ENCODE results near the gene NACA2. TPM values are rescaled to one million over a fixed set of nuclear protein-coding genes. Genes with fewer than 3 reads are reported as not detected.
"Not testable (repeated sequence)": the region's sequence is repeated elsewhere in the genome, so short reads cannot be mapped to it uniquely, and the experiment has no call there.

Gene NACA2
- total RNA-seq, 1 experiment from 2014 or later, result not detected

DNA sequence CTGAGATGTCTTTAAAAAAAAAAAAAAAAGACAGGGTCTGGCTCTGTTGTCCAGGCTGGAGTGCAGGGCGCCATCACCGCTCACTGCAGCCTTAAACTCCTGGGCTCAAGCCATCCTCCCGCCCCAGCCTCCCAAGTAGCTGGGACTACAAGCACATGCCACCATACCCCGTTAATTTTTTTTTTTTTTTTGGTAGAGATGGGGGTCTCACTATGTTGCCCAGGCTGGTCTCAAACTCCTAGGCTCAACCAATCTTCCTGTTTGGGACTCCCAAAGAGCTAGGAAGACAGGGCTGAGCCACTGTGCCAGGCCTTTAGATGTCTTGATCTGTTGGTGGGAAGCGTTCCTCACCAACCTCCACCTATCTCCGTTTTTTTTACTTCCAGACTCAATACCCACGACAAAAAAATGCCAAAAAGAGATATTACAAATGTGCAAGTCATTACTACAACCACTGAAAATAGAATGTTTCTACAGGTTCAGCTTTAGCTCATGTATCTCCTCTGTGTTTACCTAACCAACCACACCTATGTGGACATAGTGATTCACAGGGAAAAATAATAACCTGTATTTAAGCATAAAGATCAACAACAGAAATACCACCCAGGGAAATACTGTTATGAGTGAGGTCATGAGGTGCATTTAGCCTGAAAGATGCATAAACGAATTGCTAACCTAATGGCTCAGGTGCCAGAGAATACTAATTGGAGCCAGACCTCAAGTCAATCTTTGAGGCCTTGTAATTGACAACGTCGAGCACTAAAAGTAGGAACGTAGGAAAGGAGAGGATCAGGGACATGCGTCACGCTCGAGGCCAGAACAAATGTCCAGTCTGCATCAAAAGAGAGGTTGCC, 22.6 kb downstream of the NACA2 start:
- Histone ChIP-seq H3K4me1 (replicated peaks; ENCODE audit: insufficient read depth) (peaks cover 35% of the 10 kb centered on the region), H3K9me2 (ENCODE audit: insufficient read depth) (no peaks in the 10 kb centered on the region), H4K20me1 (ENCODE audit: insufficient read depth) (no peaks in the 10 kb centered on the region), H3K4me2 (peak overlapping the region; percentile 60), H3K27me3 (ENCODE audit: insufficient read depth, low read depth) (no peaks in the 10 kb centered on the region), H2AFZ (no peak overlapping the region), H3K27ac (peak overlapping the region; percentile 96), H3K79me2 (ENCODE audit: low read depth) (no peaks in the 10 kb centered on the region), H3F3A (ENCODE audit: insufficient read depth, low read depth) (peaks cover 17% of the 10 kb centered on the region), H3K9me3 (ENCODE audit: insufficient read depth, low read depth) (peaks cover 3% of the 10 kb centered on the region; the same call in 1 of the 2 replicates), H3K36me3 (ENCODE audit: low read depth) (no peaks in the 10 kb centered on the region), H3K4me3 (no peak overlapping the region)
- BruUV-seq (replicated peaks), result TSS peak; percentile 99
- intact Hi-C loops (cut with micrococcal nuclease; ENCODE audit: unreplicated experiment), result loop anchor here (1.0 kb wide), 1 partner anchor 12 kb away; no protein-coding TSS in a partner anchor
- no peak for TF ChIP-seq EZH2 (IDR thresholded peaks at IDR 0.05; ENCODE audit: low read depth)
- TF ChIP-seq, protein P1, sequence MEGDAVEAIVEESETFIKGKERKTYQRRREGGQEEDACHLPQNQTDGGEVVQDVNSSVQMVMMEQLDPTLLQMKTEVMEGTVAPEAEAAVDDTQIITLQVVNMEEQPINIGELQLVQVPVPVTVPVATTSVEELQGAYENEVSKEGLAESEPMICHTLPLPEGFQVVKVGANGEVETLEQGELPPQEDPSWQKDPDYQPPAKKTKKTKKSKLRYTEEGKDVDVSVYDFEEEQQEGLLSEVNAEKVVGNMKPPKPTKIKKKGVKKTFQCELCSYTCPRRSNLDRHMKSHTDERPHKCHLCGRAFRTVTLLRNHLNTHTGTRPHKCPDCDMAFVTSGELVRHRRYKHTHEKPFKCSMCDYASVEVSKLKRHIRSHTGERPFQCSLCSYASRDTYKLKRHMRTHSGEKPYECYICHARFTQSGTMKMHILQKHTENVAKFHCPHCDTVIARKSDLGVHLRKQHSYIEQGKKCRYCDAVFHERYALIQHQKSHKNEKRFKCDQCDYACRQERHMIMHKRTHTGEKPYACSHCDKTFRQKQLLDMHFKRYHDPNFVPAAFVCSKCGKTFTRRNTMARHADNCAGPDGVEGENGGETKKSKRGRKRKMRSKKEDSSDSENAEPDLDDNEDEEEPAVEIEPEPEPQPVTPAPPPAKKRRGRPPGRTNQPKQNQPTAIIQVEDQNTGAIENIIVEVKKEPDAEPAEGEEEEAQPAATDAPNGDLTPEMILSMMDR (conservative IDR thresholded peaks at IDR 0.05), result no peak
- CTCF ChIA-PET, result interaction anchor here (0.7 to 1.1 kb wide), 3 partner anchors 148 to 439 kb away, joined by 4 to 5 read pairs (median 4); no protein-coding TSS in a partner anchor
- DNase-seq, result peak; percentile 17 to 98
- POLR2A ChIA-PET (ENCODE audit: unreplicated experiment), result interaction anchor here (0.5 to 0.7 kb wide), 5 partner anchors 37 to 444 kb away, joined by 3 to 9 read pairs (median 4); no protein-coding TSS in a partner anchor

DNA sequence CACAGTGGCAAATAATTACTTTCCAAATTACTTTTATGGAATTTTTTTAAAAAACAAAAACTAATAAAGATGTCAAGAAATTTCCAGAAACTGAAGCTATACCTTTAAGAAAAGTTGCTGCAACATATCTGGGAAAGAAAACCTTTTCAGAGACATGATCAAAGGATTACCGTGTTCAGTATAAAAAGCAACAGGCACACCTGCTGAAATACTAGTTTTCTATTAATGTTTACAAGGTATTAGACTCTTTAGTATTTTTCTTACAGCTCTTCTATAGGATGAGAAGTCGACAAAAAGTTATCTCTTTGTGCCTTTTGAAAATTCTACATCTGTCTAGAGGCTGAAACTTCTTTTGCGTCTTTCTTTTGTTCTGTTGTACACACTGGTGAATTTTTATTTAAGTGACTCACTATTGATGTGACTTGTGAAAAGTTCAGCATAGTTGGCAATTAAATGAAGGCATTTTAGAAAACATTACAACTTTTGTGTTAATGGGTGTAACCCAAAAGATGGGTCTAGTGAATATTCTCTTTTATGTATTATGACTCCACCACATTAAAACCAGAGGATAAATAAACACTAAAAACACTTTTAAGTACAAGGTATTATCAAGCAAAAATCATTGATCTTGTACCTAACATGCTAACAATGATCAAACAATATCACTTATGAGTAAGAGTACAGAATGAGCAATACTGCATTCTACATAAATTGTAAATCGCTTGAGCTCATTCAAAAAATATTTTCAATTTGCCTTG, 23.8 kb downstream of the NACA2 start:
- no peak for TF ChIP-seq EZH2 (IDR thresholded peaks at IDR 0.05; ENCODE audit: low read depth)
- TF ChIP-seq, protein P1 (conservative IDR thresholded peaks at IDR 0.05), result no peak
- no peaks in the 10 kb centered on the region for H3K36me3 ChIP-seq (ENCODE audit: low read depth)
- H3K4me2 ChIP-seq, result no peak overlapping the region
- POLR2A ChIA-PET (ENCODE audit: unreplicated experiment), result interaction anchor here (0.6 to 0.7 kb wide), 2 partner anchors 105 to 608 kb away, joined by 4 to 35 read pairs; no protein-coding TSS in a partner anchor
- DNase-seq, result no peak
- no peak overlapping the region for H2AFZ ChIP-seq
- peaks cover 17% of the 10 kb centered on the region for H3F3A ChIP-seq (ENCODE audit: insufficient read depth, low read depth)
- H3K4me1 ChIP-seq (replicated peaks; ENCODE audit: insufficient read depth), result peaks cover 35% of the 10 kb centered on the region
- no peaks in the 10 kb centered on the region for H3K9me2 ChIP-seq (ENCODE audit: insufficient read depth)
- no peaks in the 10 kb centered on the region for H3K79me2 ChIP-seq (ENCODE audit: low read depth)
- peak overlapping the region; percentile 96 for H3K27ac ChIP-seq
- BruUV-seq (replicated peaks), result no TSS peak
- no peaks in the 10 kb centered on the region for H3K27me3 ChIP-seq (ENCODE audit: insufficient read depth, low read depth)
- intact Hi-C loops (cut with micrococcal nuclease; ENCODE audit: unreplicated experiment), result no loop called here
- H3K4me3 ChIP-seq, result no peak overlapping the region
- H4K20me1 ChIP-seq (ENCODE audit: insufficient read depth), result no peaks in the 10 kb centered on the region
- peaks cover 3% of the 10 kb centered on the region; the same call in 1 of the 2 replicates for H3K9me3 ChIP-seq (ENCODE audit: insufficient read depth, low read depth)
- CTCF ChIA-PET, result interaction anchor here (1.1 kb wide), 1 partner anchor 155 kb away, joined by 4 read pairs; no protein-coding TSS in a partner anchor

DNA sequence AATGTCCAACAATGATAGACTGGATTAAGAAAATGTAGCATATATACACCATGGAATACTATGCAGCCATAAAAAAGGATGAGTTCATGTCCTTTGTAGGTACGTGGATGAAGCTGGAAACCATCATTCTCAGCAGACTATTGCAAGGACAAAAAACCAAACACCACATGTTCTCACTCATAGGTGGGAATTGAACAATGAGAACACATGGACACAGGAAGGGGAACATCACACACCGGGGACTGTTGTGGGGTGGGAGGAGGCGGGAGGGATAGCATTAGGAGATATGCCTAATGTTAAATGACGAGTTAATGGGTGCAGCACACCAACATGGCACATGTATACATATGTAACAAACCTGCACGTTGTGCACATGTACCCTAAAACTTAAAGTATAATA, 24.6 kb downstream of the NACA2 start:
- CTCF ChIA-PET; H3K36me3 ChIP-seq (ENCODE audit: low read depth); intact Hi-C loops (cut with micrococcal nuclease; ENCODE audit: unreplicated experiment); DNase-seq; H3K4me2 ChIP-seq; H3K9me3 ChIP-seq (ENCODE audit: insufficient read depth, low read depth); H3K9me2 ChIP-seq (ENCODE audit: insufficient read depth); H3K79me2 ChIP-seq (ENCODE audit: low read depth); BruUV-seq (replicated peaks); H3K4me3 ChIP-seq; H2AFZ ChIP-seq; H3K27ac ChIP-seq; H3K27me3 ChIP-seq (ENCODE audit: insufficient read depth, low read depth); POLR2A ChIA-PET (ENCODE audit: unreplicated experiment); H4K20me1 ChIP-seq (ENCODE audit: insufficient read depth): not testable (repeated sequence)
- Histone ChIP-seq H3K4me1 (replicated peaks; ENCODE audit: insufficient read depth) (peaks cover 35% of the 10 kb centered on the region), H3F3A (ENCODE audit: insufficient read depth, low read depth) (peaks cover 17% of the 10 kb centered on the region)

DNA sequence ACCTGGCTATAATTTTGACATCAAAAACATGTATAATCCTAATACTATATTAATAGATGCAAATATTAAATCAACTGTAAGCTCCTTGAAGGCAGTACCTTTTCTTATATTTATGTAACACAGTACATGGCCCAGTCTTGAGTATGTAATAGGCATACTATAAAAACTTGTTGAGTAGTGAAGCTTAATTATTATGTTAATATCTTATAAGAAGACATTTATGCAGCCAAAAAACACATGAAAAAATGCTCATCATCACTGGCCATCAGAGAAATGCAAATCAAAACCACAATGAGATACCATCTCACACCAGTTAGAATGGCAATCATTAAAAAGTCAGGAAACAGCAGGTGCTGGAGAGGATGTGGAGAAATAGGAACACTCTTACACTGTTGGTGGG, 25.2 kb downstream of the NACA2 start:
- Histone ChIP-seq H3F3A (ENCODE audit: insufficient read depth, low read depth) (peaks cover 17% of the 10 kb centered on the region), H3K4me1 (replicated peaks; ENCODE audit: insufficient read depth) (peaks cover 35% of the 10 kb centered on the region)
- intact Hi-C loops (cut with micrococcal nuclease; ENCODE audit: unreplicated experiment); DNase-seq; H3K9me2 ChIP-seq (ENCODE audit: insufficient read depth); H4K20me1 ChIP-seq (ENCODE audit: insufficient read depth); H3K4me2 ChIP-seq; H3K4me3 ChIP-seq; BruUV-seq (replicated peaks); CTCF ChIA-PET; H3K79me2 ChIP-seq (ENCODE audit: low read depth); H3K27ac ChIP-seq; H3K36me3 ChIP-seq (ENCODE audit: low read depth); H3K27me3 ChIP-seq (ENCODE audit: insufficient read depth, low read depth); H3K9me3 ChIP-seq (ENCODE audit: insufficient read depth, low read depth); H2AFZ ChIP-seq; POLR2A ChIA-PET (ENCODE audit: unreplicated experiment): not testable (repeated sequence)

All from PC-9 (cell line).